ENCODE data around the gene SLC9A1.

- TF ChIP-seq, protein P1, sequence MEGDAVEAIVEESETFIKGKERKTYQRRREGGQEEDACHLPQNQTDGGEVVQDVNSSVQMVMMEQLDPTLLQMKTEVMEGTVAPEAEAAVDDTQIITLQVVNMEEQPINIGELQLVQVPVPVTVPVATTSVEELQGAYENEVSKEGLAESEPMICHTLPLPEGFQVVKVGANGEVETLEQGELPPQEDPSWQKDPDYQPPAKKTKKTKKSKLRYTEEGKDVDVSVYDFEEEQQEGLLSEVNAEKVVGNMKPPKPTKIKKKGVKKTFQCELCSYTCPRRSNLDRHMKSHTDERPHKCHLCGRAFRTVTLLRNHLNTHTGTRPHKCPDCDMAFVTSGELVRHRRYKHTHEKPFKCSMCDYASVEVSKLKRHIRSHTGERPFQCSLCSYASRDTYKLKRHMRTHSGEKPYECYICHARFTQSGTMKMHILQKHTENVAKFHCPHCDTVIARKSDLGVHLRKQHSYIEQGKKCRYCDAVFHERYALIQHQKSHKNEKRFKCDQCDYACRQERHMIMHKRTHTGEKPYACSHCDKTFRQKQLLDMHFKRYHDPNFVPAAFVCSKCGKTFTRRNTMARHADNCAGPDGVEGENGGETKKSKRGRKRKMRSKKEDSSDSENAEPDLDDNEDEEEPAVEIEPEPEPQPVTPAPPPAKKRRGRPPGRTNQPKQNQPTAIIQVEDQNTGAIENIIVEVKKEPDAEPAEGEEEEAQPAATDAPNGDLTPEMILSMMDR (IDR thresholded peaks at IDR 0.05 in 8 of 11, conservative IDR thresholded peaks at IDR 0.05 in 3 of 11): no peak
- TF ChIP-seq POLR2A (IDR thresholded peaks at IDR 0.05) (no peak), POLR2AphosphoS5 (IDR thresholded peaks at IDR 0.05) (no peak)
These were observed 6.3 kb downstream of the SLC9A1 start for GRCh38 chr1:27148591-27148990.

All from spleen (tissue), 7 donors.